Peyer's patch (tissue), 4 donors: ENCODE results near the gene MEGF10.

Source experiments
- CTCF ChIP-seq, 6 experiments: fragments of 450-650 bp in 4 of 6; fragments of 200-600 bp in 2 of 6; sonication (generic) in 1 of 6; IDR thresholded peaks; one replicate each; pipeline ENCODE4 v1.5.1; 2017 to 2019; ENCODE audit warnings: antibody characterized with exemption in 6 of 6, mild to moderate bottlenecking in 3 of 6, moderate library complexity in 1 of 6
- POLR2A ChIP-seq, 2 donors: fragments of 450-650 bp; IDR thresholded peaks; one replicate each; pipeline ENCODE4 v1.5.1; 2017; ENCODE audit warnings: antibody characterized with exemption in 2 of 2, mild to moderate bottlenecking in 2 of 2, moderate library complexity in 2 of 2

- TF ChIP-seq CTCF (IDR thresholded peaks at IDR 0.05) (no peak), POLR2A (IDR thresholded peaks at IDR 0.05) (no peak)
Observed at GRCh38 chr5:127415034-127415433, 124.4 kb downstream of the MEGF10 start.
